CD4-positive, alpha-beta T cell treated with Interleukin-1 beta for 1 hour (primary cell): ENCODE data around the gene ZNF595.
A peak's percentile ranks its signal among the peaks of the same experiment; 100 is the strongest.
"Not testable (repeated sequence)": the region's sequence is repeated elsewhere in the genome, so short reads cannot be mapped to it uniquely, and the experiment has no call there.

Source experiments
- DNase-seq, 2 donors: peaks; one replicate each; pipeline ENCODE4 v3.0.0-alpha.2; 2020 to 2022

Gene ZNF595

GRCh38 chr4:52804-53479 lies at the start of gene ZNF595:
Gene ZNF595 (plus strand): TSS chr4:53321. CDS start chr4:53489, 168 bp downstream.
- DNase-seq: peak; percentile 10 to 37

DNA sequence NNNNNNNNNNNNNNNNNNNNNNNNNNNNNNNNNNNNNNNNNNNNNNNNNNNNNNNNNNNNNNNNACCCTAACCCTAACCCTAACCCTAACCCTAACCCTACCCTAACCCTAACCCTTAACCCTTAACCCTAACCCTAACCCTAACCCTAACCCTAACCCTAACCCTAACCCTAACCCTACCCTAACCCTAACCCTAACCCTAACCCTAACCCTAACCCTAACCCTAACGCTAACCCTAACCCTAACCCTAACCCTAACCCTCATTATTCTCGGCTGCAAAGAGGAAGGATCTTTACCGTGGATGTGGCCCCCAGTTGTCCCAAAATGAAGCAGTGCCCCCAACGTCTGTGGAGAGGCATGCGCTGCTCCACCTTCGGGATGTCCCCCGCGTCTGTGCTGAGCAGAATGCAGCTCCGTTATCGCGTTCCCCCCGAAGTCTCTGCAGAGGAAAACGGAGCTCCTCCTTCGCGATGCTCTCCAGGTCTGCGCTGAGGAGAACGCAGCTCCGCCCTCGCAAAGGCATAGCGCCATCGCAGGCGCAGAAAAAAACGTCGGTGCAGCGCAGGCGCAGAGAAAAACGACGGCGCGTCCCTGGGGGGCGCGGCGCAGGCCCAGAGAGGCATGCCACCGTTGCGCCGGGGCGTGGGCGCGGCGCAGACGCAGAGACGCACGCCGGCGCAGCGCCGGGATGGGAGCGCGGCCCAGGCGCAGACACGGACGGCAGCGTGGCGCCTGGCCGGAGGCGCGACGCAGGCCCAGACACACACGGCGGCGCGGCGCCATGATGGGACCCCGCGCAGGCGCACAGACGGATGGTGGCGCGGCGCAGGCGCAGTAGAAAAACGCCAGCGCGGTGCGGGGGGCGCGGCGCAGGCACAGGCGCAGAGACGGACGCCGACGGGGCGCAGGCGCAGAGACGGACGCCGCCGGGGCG lies 42.9 kb upstream of the ZNF595 start:
- not testable (repeated sequence) for DNase-seq

GRCh38 chr4:11095-11815 lies 41.9 kb upstream of the ZNF595 start:
- not testable (repeated sequence) for DNase-seq

- DNase-seq: peak in 1 of 2 donors; percentile 18
Measured at GRCh38 chr4:11816-12417, 41.2 kb upstream of the ZNF595 start.

DNA sequence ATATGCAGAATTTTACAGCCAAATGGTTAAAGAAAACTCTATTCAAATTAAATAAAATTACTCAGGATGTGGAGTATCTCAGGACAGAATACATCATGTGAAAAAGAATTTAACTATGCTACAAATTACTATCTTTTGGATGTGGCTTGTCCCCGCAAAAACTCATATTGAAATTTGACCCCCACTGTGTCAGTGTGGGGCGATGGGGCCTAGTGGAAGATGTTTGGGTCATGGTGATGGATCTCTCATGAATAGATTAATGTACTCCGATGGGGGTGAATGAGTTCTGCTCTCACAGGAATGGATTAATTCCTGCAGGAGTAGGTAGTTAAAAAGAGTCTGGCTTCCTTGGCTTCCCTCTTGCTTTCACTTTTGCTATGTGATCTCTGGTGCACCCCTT lies 35.0 kb upstream of the ZNF595 start:
- DNase-seq: not testable (repeated sequence)

DNA sequence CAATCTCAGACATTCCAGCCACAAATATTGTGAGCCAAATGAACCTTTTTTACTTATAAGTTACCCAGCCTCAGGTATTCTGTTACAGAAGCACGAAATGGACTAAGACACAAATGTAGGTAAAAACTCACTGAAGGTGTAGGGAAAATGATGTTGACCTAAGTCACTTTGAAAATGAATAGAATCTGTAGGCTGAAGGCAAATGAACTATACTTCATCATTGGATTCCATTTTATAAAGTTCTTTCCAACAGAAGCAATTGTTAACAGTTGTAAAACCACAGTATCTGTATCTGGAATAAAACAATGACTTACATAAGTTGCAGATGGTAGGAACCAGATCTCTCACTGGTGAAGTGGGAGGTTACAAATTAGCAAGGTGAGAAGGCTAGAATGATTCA lies 34.5 kb upstream of the ZNF595 start:
- DNase-seq: not testable (repeated sequence)

- DNase-seq: not testable (repeated sequence)
Measured at GRCh38 chr4:22882-23281, 30.2 kb upstream of the ZNF595 start.

DNA sequence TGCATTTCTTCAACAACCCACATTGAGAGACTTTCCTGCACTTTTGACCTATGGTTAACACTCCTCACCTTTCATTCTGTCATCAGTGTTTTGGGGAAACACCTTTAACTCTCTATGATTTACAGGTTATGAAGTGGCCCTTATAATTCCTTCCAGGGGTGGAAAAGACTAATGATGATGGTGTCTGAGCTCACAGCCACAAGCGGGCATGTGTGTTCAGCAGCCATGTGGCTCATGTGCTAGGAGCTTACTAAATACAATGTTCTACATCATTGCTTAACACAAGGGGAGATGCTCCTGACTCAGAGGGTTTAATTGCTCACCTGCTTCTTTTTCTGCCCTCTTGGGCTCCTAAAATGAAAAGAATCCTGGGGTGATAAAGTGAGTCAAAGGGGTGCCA lies 28.8 kb upstream of the ZNF595 start:
- not testable (repeated sequence) for DNase-seq

GRCh38 chr4:27501-27900 lies 25.6 kb upstream of the ZNF595 start:
- not testable (repeated sequence) for DNase-seq

DNA sequence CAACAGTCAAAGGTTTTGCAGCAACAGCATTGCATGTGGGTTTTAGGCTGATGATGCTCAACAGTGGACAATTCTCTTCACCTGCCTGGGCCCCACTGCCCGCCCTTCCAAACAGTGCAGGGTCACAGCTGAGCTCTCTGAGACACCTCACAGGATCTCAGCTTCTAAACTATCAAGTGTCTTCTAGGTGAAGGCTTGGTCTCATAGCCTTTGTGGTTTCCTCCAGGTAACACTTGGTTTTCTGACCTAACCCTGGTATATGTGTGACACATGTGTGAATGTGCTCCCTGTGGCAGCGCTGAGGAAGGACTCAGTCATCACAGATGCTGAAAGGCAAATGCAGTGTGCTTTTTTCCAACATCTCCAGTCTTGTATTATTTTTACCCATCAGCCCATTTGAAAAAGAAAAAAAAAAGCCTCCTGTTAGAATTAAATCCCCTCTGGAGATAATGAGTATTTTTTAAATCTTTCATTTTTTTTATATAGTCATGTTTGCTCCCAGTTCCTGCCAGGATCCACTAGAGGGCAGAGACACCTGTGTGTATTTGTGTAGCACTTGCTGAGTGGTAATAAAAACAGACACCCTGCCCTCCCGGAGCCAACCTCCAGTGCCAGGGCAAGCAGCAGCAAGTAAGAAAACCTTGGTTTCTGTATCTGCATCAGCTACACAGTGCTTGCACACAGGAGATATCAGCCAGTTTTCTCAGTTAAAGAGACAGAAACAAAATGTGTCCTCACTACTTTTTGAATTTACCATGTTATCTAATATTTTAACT lies 24.2 kb upstream of the ZNF595 start:
- DNase-seq: peak; percentile 37 to 53

DNA sequence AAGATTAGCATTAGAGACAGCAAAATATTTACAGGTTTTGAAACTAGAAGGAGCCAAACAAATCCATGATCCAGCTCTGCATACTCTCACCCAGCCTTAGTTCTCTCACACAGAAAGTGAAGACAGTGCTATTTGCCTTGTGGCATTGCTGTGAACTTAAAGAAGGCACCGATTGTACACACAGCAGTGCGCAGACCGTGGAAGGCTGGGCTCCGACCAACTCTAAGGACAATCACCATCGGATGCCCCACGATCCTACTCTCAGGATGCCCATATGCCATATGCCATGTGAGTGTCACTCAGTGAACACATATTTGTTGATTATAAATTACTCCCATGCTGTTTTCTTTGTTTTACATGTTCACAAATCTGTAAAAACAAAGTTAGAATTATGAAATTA lies 19.8 kb upstream of the ZNF595 start:
- DNase-seq: not testable (repeated sequence)

DNA sequence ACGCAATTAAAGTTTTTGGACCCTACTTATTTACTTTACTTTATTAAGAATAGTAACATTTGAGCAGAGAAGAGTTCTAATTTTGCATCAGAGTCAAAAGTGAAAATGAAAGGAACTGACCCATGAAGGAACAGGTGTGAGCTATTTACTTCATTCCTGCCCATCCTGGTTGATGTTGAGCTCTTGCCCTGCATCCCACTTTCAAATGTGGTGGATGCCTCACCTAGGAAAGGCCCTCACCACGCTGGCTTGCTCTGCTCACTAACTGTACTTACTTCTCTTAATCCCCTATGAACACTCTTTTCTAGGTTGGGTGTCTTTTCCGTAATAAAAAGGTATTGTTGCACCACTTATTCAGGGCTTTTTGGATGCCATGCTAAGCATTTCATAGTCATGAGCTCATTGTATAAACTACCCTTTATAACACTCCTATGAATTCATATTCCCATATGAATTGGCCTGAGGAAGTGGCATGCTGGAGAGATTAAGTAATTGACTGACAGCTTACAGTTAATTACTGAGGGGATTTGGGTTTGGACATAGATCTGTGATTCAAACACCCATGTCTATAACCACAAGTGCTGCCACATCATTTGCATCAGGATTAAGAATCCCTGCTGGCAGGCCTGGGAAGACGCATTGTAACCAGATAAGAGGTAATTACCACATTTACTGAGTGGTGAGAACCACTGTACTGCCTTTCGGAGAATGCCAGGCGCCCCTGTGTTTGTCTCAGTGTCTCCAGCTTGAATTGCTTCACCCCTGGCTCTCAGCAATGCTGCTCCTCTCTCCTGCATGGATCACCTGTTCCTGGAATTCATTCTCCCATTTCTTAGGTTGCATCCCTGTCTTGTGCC lies 16.3 kb upstream of the ZNF595 start:
- not testable (repeated sequence) for DNase-seq

DNA sequence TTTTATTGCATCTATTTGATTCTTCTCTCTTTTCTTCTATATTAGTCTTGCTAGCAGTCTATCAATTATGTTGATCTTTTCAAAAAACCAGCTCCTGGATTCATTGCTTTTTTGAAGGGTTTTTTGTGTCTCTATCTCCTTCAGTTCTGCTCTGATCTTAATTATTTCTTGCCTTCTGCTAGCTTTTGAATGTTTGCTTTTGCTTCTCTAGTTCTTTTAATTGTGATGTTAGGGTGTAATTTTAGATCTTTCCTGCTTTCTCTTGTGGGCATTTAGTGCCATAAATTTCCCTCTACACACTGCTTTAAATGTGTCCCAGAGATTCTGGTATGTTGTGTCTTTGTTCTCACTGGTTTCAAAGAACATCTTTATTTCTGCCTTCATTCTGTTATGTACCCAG lies 14.9 kb upstream of the ZNF595 start:
- not testable (repeated sequence) for DNase-seq

DNA sequence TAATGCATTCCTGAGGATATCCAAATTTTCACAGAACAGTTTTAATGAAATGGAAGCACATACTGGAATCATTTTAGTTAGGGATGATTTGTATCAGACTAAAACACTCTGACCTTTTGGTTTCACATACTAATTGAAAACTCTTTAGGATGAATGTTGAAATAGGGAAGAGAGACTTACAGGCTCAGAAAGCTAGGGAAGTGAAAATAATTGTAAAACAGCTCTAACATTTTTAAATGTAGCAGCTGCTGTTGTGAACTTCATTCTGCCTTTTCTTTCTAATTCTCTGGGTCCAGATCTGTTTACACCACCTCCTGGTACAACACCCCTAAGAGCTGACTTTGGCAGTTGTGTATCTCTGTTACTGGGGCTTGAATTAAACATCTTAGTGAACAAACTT lies 9.7 kb upstream of the ZNF595 start:
- DNase-seq: not testable (repeated sequence)

- DNase-seq: not testable (repeated sequence)
Measured at GRCh38 chr4:51253-51652, 1.9 kb upstream of the ZNF595 start.

DNA sequence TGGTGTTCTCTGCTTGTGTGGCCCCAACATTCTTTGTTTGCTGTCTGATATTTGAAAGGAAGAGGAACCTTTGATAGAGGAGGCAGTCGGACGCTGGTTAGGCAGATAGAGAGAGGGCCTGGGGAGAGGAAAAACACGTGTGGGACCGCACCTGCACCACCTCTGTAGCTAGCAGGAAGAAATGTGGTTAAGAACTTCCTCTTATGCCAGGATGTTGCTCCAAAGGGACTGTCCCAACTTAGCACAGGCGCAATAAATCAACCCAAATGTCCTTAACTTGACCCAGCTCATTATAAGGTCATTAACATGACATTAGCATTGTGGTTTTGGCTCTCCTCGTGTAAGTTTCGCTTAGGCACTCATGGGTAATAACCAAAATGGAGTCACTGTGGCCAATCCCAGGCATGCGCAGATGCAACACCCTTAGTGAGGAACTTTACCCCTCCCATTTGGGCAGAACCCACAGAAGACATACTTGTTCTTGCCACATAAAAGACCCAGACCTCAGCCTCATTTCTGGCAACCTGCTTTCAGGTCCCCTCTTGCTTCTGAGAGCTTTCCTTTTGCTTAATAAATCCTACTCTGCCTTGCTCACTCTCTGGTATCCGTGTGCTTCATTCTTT lies 1.4 kb upstream of the ZNF595 start:
- DNase-seq: peak; percentile 33 to 64

DNA sequence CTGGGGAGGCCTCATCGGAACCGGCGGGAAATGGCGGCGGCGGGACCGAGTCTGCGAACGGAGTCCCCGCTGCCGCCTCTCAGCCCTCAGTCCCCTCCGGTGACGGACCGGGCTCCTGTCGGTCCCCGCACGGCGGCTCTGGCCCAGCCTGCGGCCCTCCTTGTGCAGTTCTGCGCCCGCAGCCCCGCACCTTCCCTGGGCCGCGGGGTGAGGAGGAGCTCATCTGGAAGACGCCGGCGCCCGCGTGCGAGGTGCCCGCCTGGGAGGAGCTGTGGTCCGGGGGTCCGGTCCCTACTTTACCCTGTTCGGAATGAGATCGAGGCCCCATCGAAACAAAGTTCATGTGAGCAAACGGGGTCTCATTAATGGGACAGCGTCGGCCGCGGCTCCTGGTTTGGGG lies 400 bp downstream of the ZNF595 start:
- not testable (repeated sequence) for DNase-seq

GRCh38 chr4:64733-65132 lies 11.6 kb downstream of the ZNF595 start:
- not testable (repeated sequence) for DNase-seq

- DNase-seq: no peak
Measured at GRCh38 chr4:71830-72229, 18.7 kb downstream of the ZNF595 start.

DNA sequence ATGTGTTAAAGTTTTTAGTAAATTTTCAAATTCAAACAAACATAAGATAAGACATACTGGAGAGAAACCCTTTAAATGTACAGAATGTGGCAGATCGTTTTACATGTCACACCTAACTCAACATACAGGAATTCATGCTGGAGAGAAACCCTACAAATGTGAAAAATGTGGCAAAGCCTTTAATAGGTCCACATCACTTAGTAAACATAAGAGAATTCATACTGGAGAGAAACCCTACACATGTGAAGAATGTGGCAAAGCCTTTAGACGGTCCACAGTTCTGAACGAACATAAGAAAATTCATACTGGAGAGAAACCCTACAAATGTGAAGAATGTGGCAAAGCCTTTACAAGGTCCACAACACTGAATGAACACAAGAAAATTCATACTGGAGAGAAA lies 32.8 kb downstream of the ZNF595 start:
- DNase-seq: no peak
